B cell (primary cell): Measurements from ENCODE around the gene FCN1. TPM values are rescaled to one million over a fixed set of nuclear protein-coding genes. Genes with fewer than 3 reads are reported as not detected.
"Not testable (repeated sequence)": the region's sequence is repeated elsewhere in the genome, so short reads cannot be mapped to it uniquely, and the experiment has no call there.

Source experiments
- ATAC-seq: fragments of 200-7000 bp; cut with Tn5 transposase; one replicate; pipeline ENCODE4 v1.10.0; 2021; ENCODE audit warnings: low read depth, mild to moderate bottlenecking, moderate number of reproducible peaks, moderate library complexity
- CTCF ChIA-PET: fragments of 350-600 bp; sonication (Branson Sonifier 250); formaldehyde crosslinking; loops from one replicate; lab custom pipeline; 2021; ENCODE audit warnings: antibody characterized with exemption, inconsistent platforms; lab: Charles Lee
- POLR2A ChIA-PET: fragments of 350-600 bp; sonication (Branson Sonifier 250); formaldehyde crosslinking; loops from one replicate; lab custom pipeline; 2021; ENCODE audit warnings: antibody characterized with exemption; lab: Charles Lee
- DNase-seq: peaks from one replicate; pipeline ENCODE4 v3.0.0; 2013
- H2AFZ ChIP-seq: 2 replicates; pipeline ENCODE4 v1.6.1; 2012; ENCODE audit warnings: mild to moderate bottlenecking, low read depth, low read length; ENCODE audit not compliant: insufficient read depth, poor library complexity, severe bottlenecking
- H3K27ac ChIP-seq, 2 donors: 1 replicate in 1 of 2; 2 replicates in 1 of 2; pipeline ENCODE4 v1.5.1; 2012 to 2013; ENCODE audit warnings: low read length in 2 of 2, mild to moderate bottlenecking in 2 of 2, moderate library complexity in 1 of 2
- H3K27me3 ChIP-seq, 4 experiments: fragments of 200-600 bp in 1 of 4; sonication (generic) in 1 of 4; replicated peaks in 1 of 4; 1 replicate in 2 of 4; 2 replicates in 2 of 4; pipeline versions ENCODE4 v1.6.1 to v1.7.0; 2013 to 2016; ENCODE audit warnings: low read length in 3 of 4, mild to moderate bottlenecking in 2 of 4, mixed read lengths in 1 of 4, moderate library complexity in 1 of 4; ENCODE audit not compliant: insufficient read depth in 4 of 4, control insufficient read depth in 3 of 4; ENCODE audit errors: control extremely low read depth in 1 of 4
- H3K36me3 ChIP-seq, 2 experiments: replicated peaks in 1 of 2; 1 replicate in 1 of 2; 2 replicates in 1 of 2; pipeline versions ENCODE4 v1.6.1 to v1.7.1; 2013; ENCODE audit warnings: low read length in 1 of 2; ENCODE audit not compliant: insufficient read depth in 2 of 2, control insufficient read depth in 1 of 2; ENCODE audit errors: control extremely low read depth in 1 of 2, extremely low read depth in 1 of 2
- H3K4me1 ChIP-seq, 2 donors: fragments of 200-600 bp in 1 of 2; sonication (generic) in 1 of 2; 1 replicate in 1 of 2; 2 replicates in 1 of 2; pipeline versions ENCODE4 v1.5.1 to v1.6.1; 2013 to 2017; ENCODE audit warnings: low read length in 2 of 2; ENCODE audit not compliant: control insufficient read depth in 2 of 2, insufficient read depth in 2 of 2
- H3K4me2 ChIP-seq: replicated peaks from 2 replicates; pipeline ENCODE3; 2012; ENCODE audit warnings: mild to moderate bottlenecking, low read depth, low read length; ENCODE audit not compliant: poor library complexity, severe bottlenecking
- H3K4me3 ChIP-seq, 5 experiments: fragments of 200-600 bp in 1 of 5; sonication (generic) in 1 of 5; 1 replicate in 3 of 5; 2 replicates in 2 of 5; pipeline versions ENCODE4 v1.5.1 to v1.7.0; 2011 to 2016; ENCODE audit warnings: low read length in 4 of 5, mild to moderate bottlenecking in 4 of 5, low read depth in 2 of 5, control low read depth in 1 of 5, moderate library complexity in 1 of 5; ENCODE audit not compliant: insufficient read depth in 1 of 5; ENCODE audit errors: control extremely low read depth in 1 of 5, extremely low read depth in 1 of 5
- H3K79me2 ChIP-seq: fragments of 200-600 bp; sonication (generic); one replicate; pipeline ENCODE4 v1.6.0; 2016; ENCODE audit warnings: low read length; ENCODE audit not compliant: control insufficient read depth, insufficient read depth
- H3K9ac ChIP-seq: fragments of 200-600 bp; sonication (generic); 2 replicates; pipeline ENCODE4 v1.6.1; 2017; ENCODE audit warnings: mild to moderate bottlenecking, low read length, moderate library complexity
- H3K9me3 ChIP-seq, 3 donors: one replicate each; pipeline versions ENCODE4 v1.6.1 to v1.7.1; 2013; ENCODE audit warnings: low read length in 2 of 3; ENCODE audit not compliant: control insufficient read depth in 2 of 3, insufficient read depth in 1 of 3; ENCODE audit errors: control extremely low read depth in 1 of 3
- H4K20me1 ChIP-seq: 2 replicates; pipeline ENCODE4 v1.6.0; 2012; ENCODE audit warnings: mild to moderate bottlenecking, low read length; ENCODE audit not compliant: insufficient read depth, control insufficient read depth, poor library complexity, severe bottlenecking
- H3K27ac Mint-ChIP-seq: one replicate; pipeline ENCODE4 v1.8.0; 2021; ENCODE audit warnings: mixed read lengths
- H3K27me3 Mint-ChIP-seq: one replicate; pipeline ENCODE4 v1.8.0; 2021; ENCODE audit warnings: mixed read lengths
- H3K4me1 Mint-ChIP-seq: one replicate; pipeline ENCODE4 v1.8.0; 2021; ENCODE audit warnings: mixed read lengths
- H3K4me3 Mint-ChIP-seq: one replicate; pipeline ENCODE4 v1.8.0; 2021; ENCODE audit warnings: mixed read lengths
- H3K9me3 Mint-ChIP-seq: one replicate; pipeline ENCODE4 v1.8.0; 2022; ENCODE audit warnings: mixed read lengths; ENCODE audit not compliant: insufficient read depth
- EZH2 ChIP-seq: IDR thresholded peaks from 2 replicates; pipeline ENCODE4 v1.6.1; 2012; ENCODE audit warnings: borderline replicate concordance, low read depth, mild to moderate bottlenecking, moderate library complexity, low read length; ENCODE audit not compliant: insufficient read depth, poor library complexity, severe bottlenecking
- WGBS: methylation state at CpG from one replicate; pipeline ENCODE4 v1.1.5; 2013; ENCODE audit warnings: missing lambda C conversion rate; ENCODE audit not compliant: insufficient coverage; 5-methylcytosine and 5-hydroxymethylcytosine counted together
- intact Hi-C: fragments of 100-400 bp; cut with micrococcal nuclease; formaldehyde crosslinking; loops from one replicate; pipeline ENCODE4 v1.10.0; 2022
- polyA plus RNA-seq: library from polyadenylated mRNA; depleted of rRNA; stranded (reverse); fragments of >200 nt; gene quantifications from 2 replicates; pipeline ENCODE4 v1.2.3, GENCODE V29; 2012
- total RNA-seq, 2 donors: library from RNA; stranded (reverse); fragments of 120-200 nt in 1 of 2; gene quantifications; 1 replicate in 1 of 2; 2 replicates in 1 of 2; pipeline versions ENCODE4 v1.2.3 to v1.2.4, GENCODE V29; 2013 to 2022
- TF ChIP-seq, protein P1 (sequence below): fragments of 200-600 bp; IDR thresholded peaks from one replicate; pipeline ENCODE4 v1.8.0; 2022; ENCODE audit warnings: antibody characterized with exemption, mild to moderate bottlenecking

FCN1 gene
- total and polyA plus RNA-seq, 2 donors (not counting 1 experiment from before 2014, with no cell fraction given), result 2.2 to 20.6 TPM

DNA sequence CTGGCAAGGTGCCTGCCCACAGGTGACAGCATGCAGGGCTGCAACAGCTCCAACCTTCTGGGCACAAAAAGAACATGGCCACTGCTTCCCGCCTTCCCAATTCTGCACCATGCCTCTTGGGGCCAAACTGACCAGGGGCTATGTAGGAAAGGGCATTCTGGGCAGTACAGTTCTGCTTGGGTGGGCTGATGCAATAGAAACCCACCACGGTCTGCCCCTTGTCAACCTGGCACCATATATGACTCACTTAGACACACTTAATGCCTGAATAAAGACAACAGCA, 40.2 kb upstream of the FCN1 start:
- no peak overlapping the region for H3K9ac ChIP-seq
- H3K4me1 ChIP-seq, result no peaks in the 10 kb centered on the region
- H3K4me3 Mint-ChIP-seq, result no peak overlapping the region
- no peaks in the 10 kb centered on the region for H3K79me2 ChIP-seq
- ChIA-PET POLR2A (no interaction called here), CTCF (no interaction called here)
- H3K4me2 ChIP-seq, result no peak overlapping the region
- ATAC-seq (no peak), DNase-seq (no peak)
- H3K27ac Mint-ChIP-seq, result no peak overlapping the region
- H3K27me3 Mint-ChIP-seq, result peaks cover 9% of the 10 kb centered on the region
- peaks cover 0 to 10% (median 0%) of the 10 kb centered on the region in 3 donors for H3K9me3 ChIP-seq
- H2AFZ ChIP-seq, result no peak overlapping the region
- intact Hi-C loops, result no loop called here
- H3K27me3 ChIP-seq, result no peaks in the 10 kb centered on the region
- H3K36me3 ChIP-seq, result no peaks in the 10 kb centered on the region
- no peaks in the 10 kb centered on the region for H4K20me1 ChIP-seq
- no peak overlapping the region for H3K27ac ChIP-seq
- TF ChIP-seq, protein P1, sequence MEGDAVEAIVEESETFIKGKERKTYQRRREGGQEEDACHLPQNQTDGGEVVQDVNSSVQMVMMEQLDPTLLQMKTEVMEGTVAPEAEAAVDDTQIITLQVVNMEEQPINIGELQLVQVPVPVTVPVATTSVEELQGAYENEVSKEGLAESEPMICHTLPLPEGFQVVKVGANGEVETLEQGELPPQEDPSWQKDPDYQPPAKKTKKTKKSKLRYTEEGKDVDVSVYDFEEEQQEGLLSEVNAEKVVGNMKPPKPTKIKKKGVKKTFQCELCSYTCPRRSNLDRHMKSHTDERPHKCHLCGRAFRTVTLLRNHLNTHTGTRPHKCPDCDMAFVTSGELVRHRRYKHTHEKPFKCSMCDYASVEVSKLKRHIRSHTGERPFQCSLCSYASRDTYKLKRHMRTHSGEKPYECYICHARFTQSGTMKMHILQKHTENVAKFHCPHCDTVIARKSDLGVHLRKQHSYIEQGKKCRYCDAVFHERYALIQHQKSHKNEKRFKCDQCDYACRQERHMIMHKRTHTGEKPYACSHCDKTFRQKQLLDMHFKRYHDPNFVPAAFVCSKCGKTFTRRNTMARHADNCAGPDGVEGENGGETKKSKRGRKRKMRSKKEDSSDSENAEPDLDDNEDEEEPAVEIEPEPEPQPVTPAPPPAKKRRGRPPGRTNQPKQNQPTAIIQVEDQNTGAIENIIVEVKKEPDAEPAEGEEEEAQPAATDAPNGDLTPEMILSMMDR, result no peak
- H3K9me3 Mint-ChIP-seq, result no peaks in the 10 kb centered on the region
- no peaks in the 10 kb centered on the region for H3K4me1 Mint-ChIP-seq
- no peak overlapping the region for H3K4me3 ChIP-seq
- 100% methylated on average over 2 of the region's 2 CpGs for WGBS

DNA sequence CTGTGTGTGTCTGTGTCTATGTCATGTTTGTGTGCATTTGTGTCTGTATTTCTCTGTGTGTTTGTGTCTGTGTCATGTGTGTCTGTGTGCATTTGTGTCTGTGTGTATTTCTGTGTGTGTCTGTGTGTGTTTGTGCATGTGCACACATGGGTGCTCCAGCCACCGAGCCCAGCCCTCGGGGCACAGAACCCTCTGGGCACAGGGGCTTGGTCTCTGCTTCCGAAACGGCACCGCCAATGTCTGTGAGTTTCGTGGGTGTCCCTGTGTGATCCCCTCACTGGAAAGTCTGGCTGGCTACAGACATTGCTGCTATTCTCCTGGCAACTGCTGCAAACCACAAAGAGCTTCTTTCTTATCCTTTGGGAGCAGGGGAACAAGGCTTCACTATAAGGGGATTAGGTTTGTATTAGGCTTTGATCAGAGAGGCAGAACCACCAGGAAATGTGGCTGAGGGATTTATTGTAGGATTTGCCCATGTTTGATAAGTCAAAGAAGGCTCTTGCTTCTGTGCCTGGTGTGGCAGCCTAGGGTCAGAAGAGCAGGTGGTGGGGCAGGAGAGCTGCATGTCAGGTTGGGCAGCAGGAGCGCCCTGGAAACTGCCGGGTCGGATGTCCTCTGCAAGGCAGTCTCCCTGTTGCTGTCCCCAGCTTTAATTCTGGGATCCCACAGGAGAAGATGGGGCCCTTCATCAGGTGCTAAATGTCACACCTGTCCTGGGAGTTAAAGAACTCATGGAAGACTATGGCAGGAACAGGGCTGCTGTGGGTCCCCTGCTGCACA, 39.6 kb upstream of the FCN1 start:
- ChIA-PET POLR2A (no interaction called here), CTCF (no interaction called here)
- DNase-seq (no peak), ATAC-seq (no peak)
- intact Hi-C loops, result no loop called here
- no peaks in the 10 kb centered on the region for H3K4me1 Mint-ChIP-seq
- H3K36me3 ChIP-seq, result no peaks in the 10 kb centered on the region
- H3K9me3 Mint-ChIP-seq, result no peaks in the 10 kb centered on the region
- no peak overlapping the region for H3K27ac Mint-ChIP-seq
- peaks cover 6% of the 10 kb centered on the region for H3K27me3 Mint-ChIP-seq
- H3K4me3 Mint-ChIP-seq, result no peak overlapping the region
- H3K79me2 ChIP-seq, result no peaks in the 10 kb centered on the region
- TF ChIP-seq, protein P1, result no peak
- TF ChIP-seq EZH2, result no peak
- H3K27me3 ChIP-seq, result no peaks in the 10 kb centered on the region
- no peak overlapping the region for H2AFZ ChIP-seq
- H3K4me1 ChIP-seq, result no peaks in the 10 kb centered on the region
- no peak overlapping the region for H3K4me3 ChIP-seq
- peaks cover 0 to 10% (median 0%) of the 10 kb centered on the region in 3 donors for H3K9me3 ChIP-seq
- H3K9ac ChIP-seq, result no peak overlapping the region
- no peak overlapping the region for H3K4me2 ChIP-seq
- no peaks in the 10 kb centered on the region for H4K20me1 ChIP-seq
- H3K27ac ChIP-seq, result no peak overlapping the region
- 91% methylated on average over 9 of the region's 9 CpGs for WGBS

DNA sequence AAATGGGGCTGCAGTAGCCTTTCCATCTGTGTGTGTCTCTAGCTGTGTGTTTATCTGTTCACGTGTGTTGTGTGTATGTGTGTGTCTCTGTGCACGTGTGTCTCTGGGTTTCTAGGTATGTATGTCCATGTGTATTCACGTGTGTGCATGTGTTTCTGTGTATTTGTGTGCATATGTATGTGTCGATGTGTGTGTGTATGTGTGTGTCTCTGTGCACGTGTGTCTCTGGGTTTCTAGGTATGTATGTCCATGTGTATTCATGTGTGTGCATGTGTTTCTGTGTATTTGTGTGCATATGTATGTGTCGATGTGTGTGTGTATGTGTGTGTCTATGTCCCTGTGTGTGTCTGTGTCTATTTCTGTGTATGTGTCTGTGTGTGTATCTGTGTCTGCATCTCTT, 38.7 kb upstream of the FCN1 start:
- H3K27ac Mint-ChIP-seq, H3K27me3 ChIP-seq, H3K27ac ChIP-seq, H3K36me3 ChIP-seq, H3K9me3 Mint-ChIP-seq, intact Hi-C loops, H3K79me2 ChIP-seq, H2AFZ ChIP-seq, H3K4me3 ChIP-seq, H3K4me1 ChIP-seq, ATAC-seq, H3K4me2 ChIP-seq, H4K20me1 ChIP-seq, H3K9ac ChIP-seq, DNase-seq, CTCF ChIA-PET, H3K4me1 Mint-ChIP-seq, H3K27me3 Mint-ChIP-seq, POLR2A ChIA-PET, H3K4me3 Mint-ChIP-seq: not testable (repeated sequence)
- 92% methylated on average over 6 of the region's 6 CpGs for WGBS
- H3K9me3 ChIP-seq, result peaks cover 0 to 10% (median 0%) of the 10 kb centered on the region in 3 donors
